H1 (cell line): ENCODE data around the gene UGT1A1. TPM values are rescaled to one million over a fixed set of nuclear protein-coding genes. Genes with fewer than 3 reads are reported as not detected.

Experiments
- CTCF ChIA-PET: fragments of 300-600 bp; sonication (Branson Sonifier 250); formaldehyde crosslinking; loops from one replicate; lab custom pipeline; 2021; ENCODE audit not compliant: partially characterized antibody; lab: Charles Lee
- POLR2A ChIA-PET: fragments of 300-600 bp; sonication (Branson Sonifier 250); formaldehyde crosslinking; loops from one replicate; lab custom pipeline; 2021; ENCODE audit warnings: inconsistent platforms; ENCODE audit not compliant: partially characterized antibody; lab: Charles Lee
- DNase-seq, 2 experiments: peaks; one replicate each; pipeline versions ENCODE4 v3.0.0 to v3.0.0-alpha.2; 2010 to 2022; ENCODE audit warnings: low spot score in 2 of 2, low read depth in 1 of 2, mixed read lengths in 1 of 2
- FAIRE-seq: peaks from 2 replicates; lab custom pipeline; 2011; peaks lifted over from hg19 to GRCh38; lab: Jason Lieb, UNC
- H2AFZ ChIP-seq: 2 replicates; pipeline ENCODE4 v1.8.1; 2012; ENCODE audit warnings: low read length, inconsistent platforms
- H2AK5ac ChIP-seq: 2 replicates; pipeline ENCODE4 v1.6.1; 2013; ENCODE audit warnings: low read depth, low read length
- H2BK120ac ChIP-seq: replicated peaks from 2 replicates; pipeline ENCODE3; 2013; ENCODE audit warnings: low read depth, low read length, inconsistent platforms
- H2BK12ac ChIP-seq: 2 replicates; pipeline ENCODE4 v1.6.1; 2013; ENCODE audit warnings: low read depth, low read length
- H2BK15ac ChIP-seq: 2 replicates; pipeline ENCODE4 v1.6.1; 2013; ENCODE audit warnings: low read length
- H2BK20ac ChIP-seq: 2 replicates; pipeline ENCODE4 v1.6.1; 2013; ENCODE audit warnings: low read length
- H2BK5ac ChIP-seq: 2 replicates; pipeline ENCODE4 v1.6.1; 2013; ENCODE audit warnings: low read depth, low read length
- H3K14ac ChIP-seq: 2 replicates; pipeline ENCODE4 v1.6.1; 2013; ENCODE audit warnings: inconsistent platforms; ENCODE audit not compliant: insufficient read length
- H3K18ac ChIP-seq: 2 replicates; pipeline ENCODE4 v1.6.1; 2013; ENCODE audit warnings: low read length; ENCODE audit errors: extremely low read depth
- H3K23ac ChIP-seq: 2 replicates; pipeline ENCODE4 v1.6.1; 2013; ENCODE audit warnings: inconsistent platforms; ENCODE audit not compliant: insufficient read length
- H3K23me2 ChIP-seq: 2 replicates; pipeline ENCODE4 v1.6.1; 2013; ENCODE audit warnings: low read depth, low read length
- H3K27ac ChIP-seq: 2 replicates; pipeline ENCODE4 v1.6.1; 2011; ENCODE audit warnings: low read depth, low read length, inconsistent platforms
- H3K27me3 ChIP-seq, 4 experiments: replicated peaks in 1 of 4; 1 replicate in 1 of 4; 2 replicates in 3 of 4; pipeline versions ENCODE4 v1.6.1 to v1.8.1; 2011 to 2013; ENCODE audit warnings: low read length in 3 of 4, mild to moderate bottlenecking in 3 of 4, inconsistent platforms in 2 of 4, mixed read lengths in 2 of 4, moderate library complexity in 1 of 4; ENCODE audit not compliant: control insufficient read depth in 3 of 4, insufficient read depth in 3 of 4; ENCODE audit errors: extremely low read depth in 1 of 4
- H3K36me3 ChIP-seq, 4 experiments: 2 replicates each; pipeline versions ENCODE4 v1.6.1 to v1.8.1; 2011 to 2013; ENCODE audit warnings: mild to moderate bottlenecking in 4 of 4, low read length in 3 of 4, moderate library complexity in 2 of 4, control low read depth in 1 of 4, inconsistent platforms in 1 of 4; ENCODE audit not compliant: insufficient read depth in 4 of 4, control insufficient read depth in 2 of 4
- H3K4ac ChIP-seq: replicated peaks from 2 replicates; pipeline ENCODE3; 2013; ENCODE audit warnings: low read length, low read depth, mixed read lengths, inconsistent platforms; ENCODE audit not compliant: insufficient read length
- H3K4me1 ChIP-seq, 4 experiments: replicated peaks in 1 of 4; 1 replicate in 1 of 4; 2 replicates in 3 of 4; pipeline versions ENCODE4 v1.6.1 to v1.8.1; 2011 to 2013; ENCODE audit warnings: low read length in 3 of 4, inconsistent platforms in 2 of 4, mixed read lengths in 1 of 4; ENCODE audit not compliant: insufficient read depth in 4 of 4, control insufficient read depth in 3 of 4
- H3K4me2 ChIP-seq, 2 experiments: 2 replicates each; pipeline versions ENCODE4 v1.6.1 to v1.8.1; 2011 to 2013; ENCODE audit warnings: low read depth in 2 of 2, low read length in 2 of 2, control low read depth in 1 of 2, inconsistent platforms in 1 of 2, mild to moderate bottlenecking in 1 of 2; ENCODE audit not compliant: insufficient read depth in 1 of 2
- H3K4me3 ChIP-seq, 4 experiments: fragments of 200-600, 300-600 bp in 1 of 4; sonication (generic), shearing (Covaris generic), sonication (Bioruptor Twin) in 1 of 4; 2 replicates each; pipeline versions ENCODE4 v1.5.1 to v1.8.1; 2011 to 2016; ENCODE audit warnings: low read length in 4 of 4, low read depth in 3 of 4, control low read depth in 2 of 4, inconsistent platforms in 2 of 4, mild to moderate bottlenecking in 2 of 4, mixed read lengths in 1 of 4, moderate library complexity in 1 of 4; ENCODE audit not compliant: insufficient read depth in 2 of 4; ENCODE audit errors: extremely low read depth in 1 of 4
- H3K56ac ChIP-seq: replicated peaks from 2 replicates; pipeline ENCODE3; 2013; ENCODE audit warnings: low read depth, mild to moderate bottlenecking, mixed read lengths, low read length, inconsistent platforms; ENCODE audit not compliant: insufficient read length
- H3K79me1 ChIP-seq: 2 replicates; pipeline ENCODE4 v1.6.1; 2013; ENCODE audit warnings: low read depth, low read length, control low read depth
- H3K79me2 ChIP-seq, 2 experiments: 2 replicates each; pipeline versions ENCODE4 v1.6.1 to v1.8.1; 2012 to 2013; ENCODE audit warnings: low read length in 2 of 2, mild to moderate bottlenecking in 2 of 2, inconsistent platforms in 1 of 2; ENCODE audit not compliant: insufficient read depth in 2 of 2, control insufficient read depth in 1 of 2
- H3K9ac ChIP-seq, 4 experiments: replicated peaks in 1 of 4; 1 replicate in 1 of 4; 2 replicates in 3 of 4; pipeline versions ENCODE4 v1.6.1 to v1.8.1; 2011 to 2013; ENCODE audit warnings: low read depth in 3 of 4, low read length in 3 of 4, control low read depth in 2 of 4, mild to moderate bottlenecking in 2 of 4, moderate library complexity in 2 of 4, inconsistent platforms in 1 of 4; ENCODE audit errors: extremely low read depth in 1 of 4
- H3K9me3 ChIP-seq, 2 experiments: 2 replicates each; pipeline versions ENCODE4 v1.6.1 to v1.8.1; 2012 to 2013; ENCODE audit warnings: mild to moderate bottlenecking in 2 of 2, moderate library complexity in 2 of 2, control low read depth in 1 of 2, inconsistent platforms in 1 of 2, low read depth in 1 of 2, low read length in 1 of 2, mixed read lengths in 1 of 2; ENCODE audit not compliant: insufficient read depth in 2 of 2
- H4K20me1 ChIP-seq, 2 experiments: replicated peaks in 1 of 2; 2 replicates each; pipeline versions ENCODE3 to v1.8.1; 2011 to 2013; ENCODE audit warnings: inconsistent platforms in 2 of 2, low read length in 2 of 2, mild to moderate bottlenecking in 1 of 2; ENCODE audit not compliant: insufficient read depth in 2 of 2, control insufficient read depth in 1 of 2
- H4K5ac ChIP-seq: 2 replicates; pipeline ENCODE4 v1.6.1; 2013; ENCODE audit warnings: low read length, low read depth, mixed read lengths, inconsistent platforms; ENCODE audit not compliant: insufficient read length
- H4K8ac ChIP-seq: 2 replicates; pipeline ENCODE4 v1.8.0; 2013; ENCODE audit warnings: mild to moderate bottlenecking, moderate library complexity, low read length, inconsistent platforms; ENCODE audit not compliant: insufficient read depth; ENCODE audit errors: extremely low read depth
- H4K91ac ChIP-seq: replicated peaks from 2 replicates; pipeline ENCODE3; 2013; ENCODE audit warnings: low read length, mixed read lengths, inconsistent platforms; ENCODE audit not compliant: insufficient read length
- ASH2L ChIP-seq: fragments of 200-600, 300-600 bp; sonication (generic); IDR thresholded peaks from one replicate; pipeline ENCODE4 v1.7.1; 2017; ENCODE audit warnings: low read length
- CHD1 ChIP-seq: IDR thresholded peaks from 2 replicates; pipeline ENCODE4 v1.6.1; 2012; ENCODE audit warnings: low read depth, low read length, improper control_type of control experiment
- CREB1 ChIP-seq: IDR thresholded peaks from 2 replicates; pipeline ENCODE4 v1.6.1; 2012; ENCODE audit warnings: inconsistent platforms
- CTCF ChIP-seq, 3 experiments: IDR thresholded peaks; 1 replicate in 2 of 3; 2 replicates in 1 of 3; pipeline versions ENCODE4 v1.5.1 to v1.6.1; 2011; ENCODE audit warnings: low read length in 3 of 3, mild to moderate bottlenecking in 3 of 3, inconsistent platforms in 2 of 3, low read depth in 1 of 3, moderate library complexity in 1 of 3; ENCODE audit not compliant: insufficient read depth in 1 of 3; ENCODE audit errors: control extremely low read depth in 1 of 3
- FOSL1 ChIP-seq: IDR thresholded peaks from 2 replicates; pipeline ENCODE4 v1.6.1; 2011; ENCODE audit warnings: mild to moderate bottlenecking, low read depth, low read length, moderate library complexity; ENCODE audit not compliant: insufficient read depth
- HDAC6 ChIP-seq: IDR thresholded peaks from one replicate; pipeline ENCODE4 v1.7.1; 2012; ENCODE audit warnings: low read depth, mild to moderate bottlenecking, inconsistent platforms, low read length, moderate library complexity
- MAFK ChIP-seq: IDR thresholded peaks from 2 replicates; pipeline ENCODE4 v1.6.1; 2012; ENCODE audit warnings: low read depth, mild to moderate bottlenecking, improper control_type of control experiment, low read length
- RNF2 ChIP-seq: fragments of 200-900, 300-1000 bp; sonication (generic); IDR thresholded peaks from 2 replicates; pipeline ENCODE4 v1.7.1; 2016; ENCODE audit warnings: borderline replicate concordance, low read depth, mild to moderate bottlenecking, antibody characterized with exemption, low read length; ENCODE audit not compliant: poor library complexity, severe bottlenecking; ENCODE audit errors: missing control alignments
- RXRA ChIP-seq: IDR thresholded peaks from 2 replicates; pipeline ENCODE4 v1.6.1; 2011; ENCODE audit warnings: low read depth, mild to moderate bottlenecking, low read length, moderate library complexity; ENCODE audit not compliant: insufficient read depth
- SP2 ChIP-seq: IDR thresholded peaks from 2 replicates; pipeline ENCODE4 v1.6.1; 2012; ENCODE audit warnings: mild to moderate bottlenecking, low read length, inconsistent platforms
- WGBS, 2 experiments: shearing (Covaris generic) in 1 of 2; methylation state at CpG; one replicate each; pipeline versions ENCODE4 v1.1.6 to v1.1.7; 2013 to 2015; ENCODE audit warnings: low lambda C conversion rate in 2 of 2, mixed read lengths in 2 of 2, inconsistent platforms in 1 of 2, low coverage in 1 of 2, missing lambda C conversion rate in 1 of 2; ENCODE audit not compliant: insufficient replicate concordance in 2 of 2, insufficient coverage in 1 of 2, insufficient read length in 1 of 2; ENCODE audit errors: extremely low coverage in 1 of 2, missing lambda C conversion rate in 1 of 2; 5-methylcytosine and 5-hydroxymethylcytosine counted together
- polyA plus RNA-seq, 7 experiments: library from polyadenylated mRNA; depleted of rRNA in 3 of 7; stranded (reverse) in 5 of 7; unstranded in 2 of 7; fragments of >200 nt in 5 of 7; fragments of 200-250 nt in 2 of 7; gene quantifications; 1 replicate in 5 of 7; 2 replicates in 1 of 7; 4 replicates in 1 of 7; pipeline versions ENCODE4 v1.2.1 to v1.2.3, GENCODE V29; 2011 to 2013; ENCODE audit warnings: missing spikeins in 2 of 7, mixed read lengths in 2 of 7
- total RNA-seq: library from RNA; stranded (reverse); fragmentation: NEBNext Ultra II Directional; extraction: Animal tissue kit (Norgen Biotek cat#: 25700); gene quantifications from 2 replicates; pipeline ENCODE4 v1.2.1, GENCODE V29; 2021

The UGT1A1 gene
- total and polyA plus RNA-seq, 2 of the 8 experiments (the other 6 are each of a cell fraction or from before 2014, with no cell fraction given), result not detected

- H3K18ac ChIP-seq, result no peak overlapping the region
- H3K4ac ChIP-seq, result no peak overlapping the region
- H3K23me2 ChIP-seq, result no peaks in the 10 kb centered on the region
- no peak overlapping the region for H3K23ac ChIP-seq
- no peak overlapping the region for H3K9ac ChIP-seq
- H4K5ac ChIP-seq, result no peak overlapping the region
- H3K4me1 ChIP-seq, result no peaks in the 10 kb centered on the region
- no peak overlapping the region for H4K91ac ChIP-seq
- no peak overlapping the region for H2BK20ac ChIP-seq
- peaks cover 0 to 4% of the 10 kb centered on the region in 2 experiments; a peak in 3 of 4 replicates for H3K9me3 ChIP-seq
- no peak overlapping the region for H2BK12ac ChIP-seq
- H2BK120ac ChIP-seq, result no peak overlapping the region
- CTCF ChIA-PET, result interaction anchor here (1.3 kb wide), 1 partner anchor 17 kb away, joined by 3 read pairs; no protein-coding TSS in a partner anchor
- H3K14ac ChIP-seq, result no peak overlapping the region
- DNase-seq (peak in 1 of 2 experiments; percentile 2), FAIRE-seq (no peak)
- no peak overlapping the region for H4K8ac ChIP-seq
- no peak overlapping the region for H3K4me3 ChIP-seq
- no peak overlapping the region for H3K4me2 ChIP-seq
- no peak overlapping the region for H2AFZ ChIP-seq
- no peak overlapping the region for H3K56ac ChIP-seq
- H2BK15ac ChIP-seq, result no peak overlapping the region
- no peak overlapping the region for H2BK5ac ChIP-seq
- no peak overlapping the region for H2AK5ac ChIP-seq
- no peak overlapping the region for H3K27ac ChIP-seq
- H3K79me1 ChIP-seq, result no peaks in the 10 kb centered on the region
- H3K36me3 ChIP-seq, result no peaks in the 10 kb centered on the region
- POLR2A ChIA-PET, result no interaction called here
- no peaks in the 10 kb centered on the region for H4K20me1 ChIP-seq
- H3K27me3 ChIP-seq, result no peaks in the 10 kb centered on the region
- no peaks in the 10 kb centered on the region for H3K79me2 ChIP-seq
- WGBS, 2 experiments, result 75% methylated on average over 8 of the region's 8 CpGs; no CpG with 5 or more reads in 1 of the 2 experiments
- TF ChIP-seq SP2 (no peak), RNF2 (no peak), ASH2L (no peak), MAFK (no peak), HDAC6 (no peak), FOSL1 (no peak), CTCF (IDR thresholded peaks at IDR 0.05; ENCODE audit: control extremely low read depth in 1 of 3, insufficient read depth in 1 of 3, low read depth in 1 of 3, low read length in 3 of 3) (no peak), RXRA (no peak), CREB1 (no peak), CHD1 (no peak)
These were observed 43.9 kb downstream of the UGT1A1 start for GRCh38 chr2:233803994-233804393.
